ENCODE results near the gene SEMA5B.

The SEMA5B gene

DNA sequence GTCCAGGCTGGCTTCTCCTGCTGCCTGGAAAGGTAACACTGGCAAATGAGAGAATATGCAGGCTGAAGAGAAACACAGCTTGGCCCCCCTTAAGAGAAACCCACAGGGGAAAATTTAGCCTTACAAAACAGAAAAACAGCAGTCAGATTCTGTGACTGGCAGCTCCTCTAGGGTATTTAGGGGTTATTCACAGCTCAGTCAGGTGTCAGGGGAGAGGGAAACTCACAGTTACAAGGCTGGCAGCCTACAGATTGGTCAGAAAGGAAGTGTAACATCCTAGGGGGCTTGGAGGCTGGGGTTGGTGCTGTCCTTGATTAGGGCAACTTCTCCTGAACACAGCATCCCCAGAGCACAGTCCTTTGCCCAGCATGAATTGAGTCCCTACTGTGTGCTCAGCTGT lies 81.4 kb downstream of the SEMA5B start:
- Mint-ChIP-seq H3K4me3 (no peak overlapping the region), H3K9me3 (ENCODE audit: low read depth) (no peaks in the 10 kb centered on the region), H3K27ac (no peak overlapping the region), H3K36me3 (no peaks in the 10 kb centered on the region), H3K27me3 (peaks cover 2% of the 10 kb centered on the region), H3K4me1 (ENCODE audit: low read depth) (peaks cover 4% of the 10 kb centered on the region)

DNA sequence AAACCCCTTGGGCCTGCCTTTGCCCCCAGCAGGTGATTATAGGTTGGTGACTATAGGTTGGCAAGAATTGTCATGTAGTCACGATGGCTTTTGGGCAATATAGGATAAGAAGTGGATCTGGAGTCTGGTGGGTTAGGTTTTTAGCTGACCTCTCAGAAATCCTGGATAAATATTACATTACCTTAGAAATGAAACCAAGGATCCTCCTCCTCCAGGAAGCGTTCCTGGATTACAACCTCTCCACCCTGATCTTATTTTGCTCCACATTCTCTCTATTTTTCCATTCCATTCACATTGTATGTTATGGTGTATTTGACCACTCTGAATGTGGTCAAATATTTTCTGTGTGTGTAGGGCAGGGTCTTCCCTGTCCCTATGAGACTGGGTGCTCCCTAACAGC lies 82.3 kb downstream of the SEMA5B start:
- Mint-ChIP-seq H3K27me3 (peaks cover 2% of the 10 kb centered on the region), H3K27ac (no peak overlapping the region), H3K9me3 (ENCODE audit: low read depth) (no peaks in the 10 kb centered on the region), H3K4me3 (no peak overlapping the region), H3K4me1 (ENCODE audit: low read depth) (peaks cover 10% of the 10 kb centered on the region), H3K36me3 (no peaks in the 10 kb centered on the region)

DNA sequence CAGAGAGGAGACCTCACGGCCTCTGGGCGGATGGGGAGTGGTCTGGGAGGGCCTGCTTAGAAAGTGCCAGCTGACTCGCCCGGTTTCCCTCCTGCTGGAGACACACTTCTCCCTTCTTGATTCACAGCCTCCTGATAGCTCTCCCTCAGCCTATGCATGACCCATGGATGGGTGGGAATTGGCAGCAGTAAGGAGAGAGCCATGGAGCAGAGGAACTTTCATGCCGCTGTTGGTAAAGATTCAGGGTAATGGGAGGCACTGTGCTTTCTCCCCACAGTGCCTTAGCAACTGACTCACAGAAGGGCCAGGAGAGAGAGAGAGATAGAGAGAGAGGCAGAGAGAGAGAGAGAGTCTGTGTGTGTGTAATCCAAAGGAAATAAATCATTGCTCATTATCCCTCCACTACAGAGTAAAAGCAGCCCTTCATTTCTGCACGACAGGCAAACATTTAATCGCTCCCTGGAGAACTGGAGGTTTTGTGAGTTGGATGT lies 82.8 kb downstream of the SEMA5B start:
- Mint-ChIP-seq H3K9me3 (ENCODE audit: low read depth) (no peaks in the 10 kb centered on the region), H3K36me3 (no peaks in the 10 kb centered on the region), H3K4me1 (ENCODE audit: low read depth) (peaks cover 10% of the 10 kb centered on the region), H3K27ac (no peak overlapping the region), H3K27me3 (peaks cover 2% of the 10 kb centered on the region), H3K4me3 (no peak overlapping the region)

DNA sequence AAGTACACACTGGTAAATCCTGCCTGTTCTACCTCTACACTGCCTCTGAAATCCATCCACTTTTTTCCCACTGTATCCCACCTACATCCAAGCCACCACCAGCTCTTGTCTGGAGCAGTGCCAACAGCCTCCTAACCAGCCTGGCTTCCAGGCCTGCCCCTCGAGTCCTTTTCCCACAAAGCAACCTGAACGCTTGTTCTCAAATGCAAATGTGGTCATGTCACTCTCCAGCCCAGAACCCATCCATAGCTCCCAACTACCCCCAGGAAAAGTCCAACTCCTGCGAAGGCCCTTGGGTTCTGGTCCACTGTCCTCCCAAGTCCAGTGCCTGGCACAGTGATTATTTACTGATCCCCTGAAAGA lies 83.8 kb downstream of the SEMA5B start:
- peaks cover 2% of the 10 kb centered on the region for H3K27me3 Mint-ChIP-seq
- no peaks in the 10 kb centered on the region for H3K36me3 Mint-ChIP-seq
- no peaks in the 10 kb centered on the region for H3K9me3 Mint-ChIP-seq (ENCODE audit: low read depth)
- H3K4me3 Mint-ChIP-seq = no peak overlapping the region
- peaks cover 10% of the 10 kb centered on the region for H3K4me1 Mint-ChIP-seq (ENCODE audit: low read depth)
- H3K27ac Mint-ChIP-seq = no peak overlapping the region

DNA sequence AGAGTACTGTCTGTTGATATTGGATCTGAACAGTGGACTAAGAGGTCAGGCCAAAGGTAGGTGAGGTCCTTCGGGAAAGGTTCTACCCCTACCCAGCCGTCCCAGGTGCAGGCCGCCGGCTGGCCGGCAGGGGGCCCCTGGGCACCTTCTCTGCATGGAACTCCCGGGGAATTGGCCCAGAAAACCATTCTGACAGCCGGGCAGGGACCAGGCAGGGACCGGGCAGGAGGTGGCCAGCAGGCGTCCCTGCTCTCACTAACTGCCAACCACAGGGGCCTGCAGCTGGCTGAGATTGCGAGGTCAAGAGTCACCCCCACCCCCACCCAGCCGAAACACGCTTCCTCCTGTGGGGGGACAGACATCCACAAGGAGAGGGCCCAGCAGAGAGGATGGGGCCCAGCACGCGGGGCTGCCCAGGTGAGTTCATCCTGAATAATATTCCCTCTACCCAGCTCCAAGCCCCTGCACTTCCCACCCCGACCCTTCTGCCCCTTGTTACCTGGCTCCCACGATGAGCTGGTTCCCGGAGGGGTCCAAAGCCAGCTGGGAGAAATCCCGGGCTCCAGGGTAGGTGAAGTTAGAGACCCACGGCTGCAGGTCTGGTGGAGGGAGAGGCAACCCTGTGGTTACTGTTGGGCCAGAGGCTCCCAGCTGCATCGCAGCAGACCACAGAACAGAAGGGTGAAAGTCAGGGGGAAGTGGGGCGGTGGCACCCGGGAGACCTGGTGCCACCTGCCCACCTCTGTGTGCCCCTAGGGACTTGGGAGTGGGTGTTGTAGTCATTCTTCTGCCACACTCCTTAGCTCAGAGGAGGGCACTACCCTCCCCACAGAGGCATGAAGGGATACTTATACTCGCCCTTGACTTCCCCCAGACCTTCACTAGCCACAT lies 84.4 kb downstream of the SEMA5B start:
- no peaks in the 10 kb centered on the region for H3K36me3 Mint-ChIP-seq
- peaks cover 2% of the 10 kb centered on the region for H3K27me3 Mint-ChIP-seq
- no peak overlapping the region for H3K4me3 Mint-ChIP-seq

DNA sequence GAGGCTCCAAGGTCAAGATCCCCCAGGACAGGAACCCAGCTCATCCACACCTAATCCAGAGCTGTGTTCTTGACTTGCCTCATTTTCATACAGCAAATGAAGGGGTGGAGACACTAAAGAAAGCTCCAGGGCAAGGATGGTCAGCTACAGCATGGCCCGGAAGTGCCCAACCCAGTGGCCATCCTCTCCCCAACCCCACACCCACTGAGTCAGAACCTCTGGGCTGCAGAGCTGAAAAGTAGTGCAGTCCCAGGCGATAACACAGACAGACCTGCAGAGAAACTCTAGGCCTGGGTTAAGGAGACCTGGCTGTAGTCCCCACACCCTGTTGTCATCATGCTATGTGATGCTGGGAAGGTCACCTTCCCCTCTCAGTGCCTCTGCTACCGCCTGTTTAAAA lies 85.3 kb downstream of the SEMA5B start:
- Mint-ChIP-seq H3K4me3 (no peak overlapping the region), H3K36me3 (no peaks in the 10 kb centered on the region), H3K27ac (no peak overlapping the region), H3K9me3 (ENCODE audit: low read depth) (no peaks in the 10 kb centered on the region), H3K4me1 (ENCODE audit: low read depth) (peaks cover 10% of the 10 kb centered on the region), H3K27me3 (peaks cover 2% of the 10 kb centered on the region)

More for the DNA sequence above, 84.4 kb downstream of the SEMA5B start:
- Mint-ChIP-seq H3K9me3 (ENCODE audit: low read depth) (no peaks in the 10 kb centered on the region), H3K27ac (no peak overlapping the region), H3K4me1 (ENCODE audit: low read depth) (peaks cover 10% of the 10 kb centered on the region)

DNA sequence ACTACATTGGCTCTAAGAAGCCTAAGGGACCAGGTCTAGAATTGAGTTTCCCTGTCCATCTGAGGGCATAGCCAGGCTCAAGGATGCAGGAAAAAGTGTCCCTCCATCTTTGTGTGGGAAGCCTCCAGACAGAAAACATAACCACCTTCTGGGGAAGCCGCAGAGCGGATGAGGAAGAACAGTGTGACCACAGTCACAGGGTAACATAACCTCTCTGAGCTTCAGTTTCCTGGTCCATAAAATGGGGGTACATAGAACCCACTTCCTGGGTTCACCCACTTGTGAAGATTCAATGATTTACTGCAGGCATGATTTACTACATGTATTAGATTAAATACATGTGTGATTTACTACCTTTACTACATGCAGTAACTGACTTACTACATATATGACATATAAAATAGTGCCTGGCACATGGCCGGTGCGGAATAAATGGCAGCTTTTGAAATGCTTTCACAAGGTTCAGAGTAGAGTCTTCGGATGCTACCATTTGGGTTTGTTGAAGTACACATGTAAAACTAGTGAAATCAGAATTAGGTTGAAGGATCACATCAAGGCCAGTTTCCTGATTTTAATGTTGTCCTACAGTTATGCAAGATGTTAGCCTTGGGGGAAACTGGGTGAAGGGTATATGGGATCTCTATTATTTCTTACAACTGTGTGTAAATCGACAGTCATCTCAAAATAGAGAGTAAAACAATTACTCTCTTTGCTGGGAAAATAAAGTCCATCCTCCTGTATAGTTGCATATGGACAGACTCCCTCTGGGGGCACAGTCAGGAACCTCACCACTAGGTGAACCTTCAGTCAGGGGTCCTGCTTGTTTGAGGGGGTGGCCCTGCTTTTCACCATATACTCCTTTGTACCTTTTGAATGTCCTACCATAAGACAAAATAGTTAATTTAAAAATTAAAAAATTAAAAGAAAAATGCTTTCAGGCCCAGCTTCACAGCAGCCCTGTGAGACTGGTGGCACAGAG lies 86.0 kb downstream of the SEMA5B start:
- Mint-ChIP-seq H3K27ac (no peak overlapping the region), H3K9me3 (ENCODE audit: low read depth) (no peaks in the 10 kb centered on the region), H3K4me3 (no peak overlapping the region), H3K27me3 (peaks cover 2% of the 10 kb centered on the region), H3K36me3 (no peaks in the 10 kb centered on the region), H3K4me1 (ENCODE audit: low read depth) (peaks cover 10% of the 10 kb centered on the region)

DNA sequence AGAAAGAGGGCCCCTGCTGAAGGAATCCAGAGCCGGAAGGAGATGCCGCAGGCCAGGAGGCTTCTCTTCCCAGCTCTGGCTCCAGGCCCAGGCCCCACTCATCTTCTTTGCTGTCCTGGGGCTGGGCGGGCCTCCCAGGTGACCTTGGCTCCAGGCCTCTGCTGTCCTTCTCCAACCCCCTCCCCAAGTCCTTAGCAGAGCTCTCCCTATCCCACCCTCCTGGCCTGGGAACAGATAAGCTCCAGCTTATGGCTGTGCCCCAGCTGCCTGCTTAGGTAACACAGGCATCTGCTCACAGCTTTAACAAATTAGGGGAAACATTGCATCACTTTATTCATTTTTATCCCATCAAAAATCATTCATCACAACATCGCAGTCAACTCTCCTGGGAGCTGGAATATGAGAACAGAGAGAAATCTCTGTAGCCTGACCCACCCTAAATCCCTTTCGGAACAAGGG lies 86.9 kb downstream of the SEMA5B start:
- H3K27me3 Mint-ChIP-seq = peaks cover 2% of the 10 kb centered on the region
- H3K27ac Mint-ChIP-seq = no peak overlapping the region
- H3K4me3 Mint-ChIP-seq = no peak overlapping the region
- no peaks in the 10 kb centered on the region for H3K36me3 Mint-ChIP-seq
- H3K4me1 Mint-ChIP-seq (ENCODE audit: low read depth) = peaks cover 10% of the 10 kb centered on the region
- H3K9me3 Mint-ChIP-seq (ENCODE audit: low read depth) = no peaks in the 10 kb centered on the region

DNA sequence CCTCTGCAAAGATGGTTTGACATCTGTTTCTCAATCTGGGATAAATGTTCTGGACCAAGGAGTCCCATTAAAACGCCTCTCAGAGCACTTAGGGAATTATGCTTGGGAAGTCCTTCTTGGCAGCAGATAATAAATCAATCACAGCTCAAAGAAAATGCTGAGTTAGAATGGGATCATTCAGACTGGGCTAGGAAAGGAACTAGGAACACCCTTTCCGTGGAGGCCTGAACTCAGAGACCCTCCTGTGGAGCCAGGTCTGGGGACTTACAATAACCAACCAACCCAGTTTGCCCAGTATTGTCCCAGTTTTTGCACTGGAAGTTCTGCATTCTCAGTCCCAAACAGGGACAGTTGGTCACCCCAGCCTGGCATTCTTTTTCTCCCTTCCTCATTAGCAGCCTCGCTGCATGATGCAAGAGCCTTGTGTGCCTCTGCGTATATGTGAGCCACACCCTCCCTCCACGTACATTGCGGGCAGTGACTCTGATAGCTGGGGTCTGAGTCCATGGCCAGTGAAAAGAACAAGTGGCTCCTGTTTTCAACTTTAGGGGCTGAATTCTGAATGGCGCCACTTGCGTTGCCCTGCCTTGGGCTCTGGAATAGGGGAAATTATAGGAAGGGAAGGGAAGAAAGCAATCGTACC lies 88.7 kb downstream of the SEMA5B start:
- peaks cover 10% of the 10 kb centered on the region for H3K4me1 Mint-ChIP-seq (ENCODE audit: low read depth)
- peaks cover 2% of the 10 kb centered on the region for H3K27me3 Mint-ChIP-seq
- H3K27ac Mint-ChIP-seq = no peak overlapping the region
- no peaks in the 10 kb centered on the region for H3K36me3 Mint-ChIP-seq
- no peak overlapping the region for H3K4me3 Mint-ChIP-seq
- no peaks in the 10 kb centered on the region for H3K9me3 Mint-ChIP-seq (ENCODE audit: low read depth)

DNA sequence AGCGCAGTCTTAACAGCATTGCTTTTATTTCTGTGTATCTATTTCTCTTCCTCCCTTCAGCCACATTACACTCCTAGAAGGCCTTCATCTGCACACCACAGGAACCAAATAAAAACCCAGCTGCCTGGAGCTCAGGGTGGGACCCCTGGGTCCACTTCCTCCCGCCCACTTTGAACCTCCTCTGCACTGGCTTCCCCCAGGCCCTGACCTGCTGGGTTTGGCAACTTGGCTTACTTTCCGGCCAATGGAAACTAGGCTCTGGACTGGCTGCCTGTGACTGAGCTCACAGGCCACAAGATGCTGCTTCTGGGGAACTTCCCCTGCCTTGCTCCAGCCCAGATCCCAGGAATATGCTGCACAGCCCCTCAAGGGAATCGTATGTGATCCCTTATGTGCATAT lies 89.8 kb downstream of the SEMA5B start:
- Mint-ChIP-seq H3K36me3 (no peaks in the 10 kb centered on the region), H3K27me3 (no peaks in the 10 kb centered on the region), H3K4me1 (ENCODE audit: low read depth) (peaks cover 10% of the 10 kb centered on the region), H3K9me3 (ENCODE audit: low read depth) (no peaks in the 10 kb centered on the region), H3K27ac (no peak overlapping the region), H3K4me3 (no peak overlapping the region)

DNA sequence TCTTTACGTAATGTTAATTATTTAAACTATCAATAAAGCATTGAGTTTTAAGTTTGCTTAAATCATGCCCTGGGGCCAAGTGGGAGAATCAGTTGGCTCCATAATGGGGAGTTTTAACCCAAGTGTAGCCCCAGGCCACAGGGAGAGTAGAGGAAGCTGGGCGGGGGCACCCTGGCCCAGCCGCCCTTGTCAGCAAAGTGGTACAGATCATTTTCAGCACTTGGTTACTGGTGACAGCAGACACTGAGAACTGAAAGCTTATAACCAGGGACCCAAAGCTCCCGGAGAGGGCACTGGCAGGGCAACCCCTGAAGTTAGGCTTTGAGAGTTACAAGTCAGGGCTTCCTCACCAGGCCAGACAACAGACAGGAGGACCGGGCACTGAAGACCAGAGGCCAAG lies 90.6 kb downstream of the SEMA5B start:
- Mint-ChIP-seq H3K4me3 (no peak overlapping the region), H3K36me3 (no peaks in the 10 kb centered on the region), H3K4me1 (ENCODE audit: low read depth) (peaks cover 10% of the 10 kb centered on the region), H3K9me3 (ENCODE audit: low read depth) (no peaks in the 10 kb centered on the region), H3K27ac (no peak overlapping the region), H3K27me3 (no peaks in the 10 kb centered on the region)

DNA sequence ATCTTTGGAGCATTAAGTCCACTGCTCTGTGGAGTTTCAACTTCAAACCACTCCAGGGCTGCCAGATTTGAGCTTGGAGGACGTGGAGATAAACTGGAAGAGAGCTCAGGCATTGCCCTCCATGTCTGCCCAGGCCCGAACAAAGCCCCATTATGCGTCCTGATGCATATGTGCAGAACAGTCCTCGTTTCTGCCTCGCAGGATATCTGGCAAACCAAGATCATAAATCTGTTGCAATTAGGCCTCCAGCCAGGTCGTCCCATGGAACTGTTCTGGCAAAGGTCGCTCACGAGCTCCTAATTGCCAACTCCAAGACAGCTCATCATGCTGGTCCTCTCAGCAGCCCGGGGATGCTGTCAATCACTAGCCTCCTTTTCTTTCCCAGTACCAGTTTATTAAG lies 91.2 kb downstream of the SEMA5B start:
- H3K27ac Mint-ChIP-seq = no peak overlapping the region
- H3K36me3 Mint-ChIP-seq = no peaks in the 10 kb centered on the region
- H3K9me3 Mint-ChIP-seq (ENCODE audit: low read depth) = no peaks in the 10 kb centered on the region
- no peaks in the 10 kb centered on the region for H3K27me3 Mint-ChIP-seq
- no peak overlapping the region for H3K4me3 Mint-ChIP-seq
- H3K4me1 Mint-ChIP-seq (ENCODE audit: low read depth) = peaks cover 7% of the 10 kb centered on the region

DNA sequence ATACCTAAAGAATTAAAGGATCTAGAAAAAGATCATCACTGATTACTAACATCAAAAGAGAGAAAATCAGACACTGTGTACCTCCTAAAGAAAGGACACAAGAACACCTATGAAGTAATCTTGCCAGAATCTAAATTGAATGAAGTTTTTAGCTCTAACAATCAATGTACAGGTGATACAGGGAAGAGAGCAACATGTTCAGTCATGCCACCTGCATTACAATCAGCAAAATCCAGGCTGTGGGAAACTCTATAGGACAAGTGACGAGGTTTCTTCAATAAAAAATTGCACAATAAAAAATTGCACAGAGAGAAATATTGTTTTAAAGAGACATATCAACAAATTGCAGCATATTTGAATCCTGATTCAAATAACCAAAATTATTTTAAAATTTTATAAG lies 93.3 kb downstream of the SEMA5B start:
- H3K36me3 Mint-ChIP-seq = no peaks in the 10 kb centered on the region
- no peaks in the 10 kb centered on the region for H3K9me3 Mint-ChIP-seq (ENCODE audit: low read depth)
- no peak overlapping the region for H3K4me3 Mint-ChIP-seq
- H3K4me1 Mint-ChIP-seq (ENCODE audit: low read depth) = no peaks in the 10 kb centered on the region
- H3K27ac Mint-ChIP-seq = no peak overlapping the region
- H3K27me3 Mint-ChIP-seq = no peaks in the 10 kb centered on the region

DNA sequence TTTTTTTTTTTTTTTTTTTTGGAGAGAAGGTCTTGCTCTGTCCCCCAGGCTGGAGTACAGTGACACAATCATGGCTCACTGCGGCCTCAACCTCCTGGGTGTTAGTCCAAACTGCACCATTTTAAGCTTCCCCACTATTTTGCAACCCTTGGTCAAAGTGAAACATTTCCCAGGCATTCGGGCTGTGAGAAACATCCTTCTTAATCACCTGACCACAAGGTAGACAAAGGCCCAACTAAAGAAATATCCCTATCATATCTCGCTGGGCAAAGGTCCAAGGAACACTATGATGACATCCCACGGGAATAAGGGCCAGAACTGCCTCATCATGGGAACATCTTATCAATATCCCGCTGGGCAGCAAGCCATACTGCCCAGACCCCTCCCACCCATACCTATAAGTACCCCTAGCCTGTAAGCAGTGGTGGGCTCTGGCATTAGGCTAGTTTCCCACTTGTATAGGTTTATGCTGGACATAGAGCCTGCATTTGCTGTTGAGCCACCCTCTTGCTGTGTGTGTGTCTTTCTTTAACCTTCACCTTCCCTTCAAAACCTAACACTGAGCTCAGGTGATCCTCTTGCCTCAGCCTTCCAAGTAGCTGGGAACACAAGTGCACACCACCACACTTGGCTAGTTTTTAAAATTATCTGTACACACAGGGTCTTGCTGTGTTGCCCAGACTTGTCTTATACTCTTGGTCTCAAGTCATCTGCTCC lies 95.2 kb downstream of the SEMA5B start:
- no peaks in the 10 kb centered on the region for H3K4me1 Mint-ChIP-seq (ENCODE audit: low read depth)
- no peaks in the 10 kb centered on the region for H3K9me3 Mint-ChIP-seq (ENCODE audit: low read depth)
- no peak overlapping the region for H3K4me3 Mint-ChIP-seq
- H3K27ac Mint-ChIP-seq = no peak overlapping the region
- H3K27me3 Mint-ChIP-seq = no peaks in the 10 kb centered on the region
- no peaks in the 10 kb centered on the region for H3K36me3 Mint-ChIP-seq
